GM19463 (cell line): Measurements from ENCODE around the gene LHX4.

Experiments
- ATAC-seq: cut with Tn5 transposase; IDR thresholded peaks from one replicate; pipeline ENCODE4 v1.9.1; 2021; ENCODE audit warnings: mild to moderate bottlenecking, moderate library complexity; ENCODE audit not compliant: unreplicated experiment

Gene LHX4

DNA sequence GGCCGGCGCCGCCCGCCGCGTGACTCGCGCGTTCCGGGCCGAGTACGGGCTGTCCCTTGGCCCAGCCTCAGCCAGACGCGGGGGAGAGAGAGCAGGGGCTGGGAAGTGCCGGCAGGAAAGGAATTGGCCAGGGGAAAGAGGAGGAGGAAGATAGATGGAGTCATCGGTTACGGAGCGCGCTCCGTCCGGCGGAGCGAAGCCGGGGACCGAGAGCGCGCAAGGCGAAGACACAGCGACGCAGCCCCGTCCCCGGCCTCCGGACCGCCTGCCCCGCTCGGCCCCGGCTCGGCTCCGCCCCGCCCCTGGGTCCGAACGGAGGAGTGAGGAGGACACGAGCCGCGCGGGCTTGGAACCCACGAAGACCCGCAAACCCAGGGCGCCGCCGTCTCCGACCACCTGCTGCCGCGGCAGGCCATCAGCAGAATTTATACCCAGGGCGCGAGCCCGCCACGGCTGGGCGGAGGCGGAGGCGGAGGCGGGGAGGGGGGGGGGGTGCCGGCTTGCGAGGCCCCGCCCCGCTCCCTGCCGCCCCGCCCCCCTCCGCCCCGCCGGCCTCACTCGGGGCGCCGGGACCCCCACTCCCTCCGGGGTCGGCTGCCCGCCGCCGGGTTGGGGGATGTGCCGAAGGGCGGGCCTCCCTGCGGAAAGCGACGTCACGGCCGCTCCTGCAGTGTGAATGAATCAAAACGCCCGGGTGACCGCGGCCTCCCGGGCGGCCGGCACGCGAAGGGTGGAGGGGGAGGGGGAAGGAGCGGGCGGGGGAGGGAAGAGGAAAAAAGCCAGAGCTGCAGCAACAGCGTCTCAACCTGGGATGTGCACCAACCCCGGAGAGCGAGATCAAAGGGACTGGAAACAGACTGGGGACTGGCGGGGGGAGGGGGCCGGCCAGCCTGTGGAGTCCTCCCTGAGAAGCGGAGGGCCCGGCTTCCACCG lies at the start of gene LHX4:
LHX4 (plus strand) TSS at position 782 of the 933 bp plus-strand sequence. CDS start 266 bp downstream, outside the sequence.
- ATAC-seq = peak; percentile 43

DNA sequence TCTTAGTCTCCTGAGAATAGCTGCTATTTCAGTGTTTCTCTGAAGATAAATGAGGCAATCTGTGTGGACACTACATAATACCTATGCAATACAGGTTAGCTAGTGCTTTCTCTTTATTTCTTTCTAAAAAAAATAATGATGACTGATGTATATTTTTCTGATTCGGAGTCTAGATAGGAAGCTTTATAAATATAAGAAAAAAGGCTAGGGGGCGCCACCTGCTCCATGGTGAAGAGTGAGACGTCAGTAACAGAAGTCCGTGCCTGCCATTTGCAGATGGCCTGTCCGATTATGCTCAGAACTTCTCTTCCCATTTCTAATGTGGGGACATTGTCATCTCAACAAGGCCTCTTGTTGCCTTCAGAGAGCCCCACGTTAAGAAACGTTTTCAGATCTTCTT lies 49.0 kb upstream of the LHX4 start:
- ATAC-seq = no peak

DNA sequence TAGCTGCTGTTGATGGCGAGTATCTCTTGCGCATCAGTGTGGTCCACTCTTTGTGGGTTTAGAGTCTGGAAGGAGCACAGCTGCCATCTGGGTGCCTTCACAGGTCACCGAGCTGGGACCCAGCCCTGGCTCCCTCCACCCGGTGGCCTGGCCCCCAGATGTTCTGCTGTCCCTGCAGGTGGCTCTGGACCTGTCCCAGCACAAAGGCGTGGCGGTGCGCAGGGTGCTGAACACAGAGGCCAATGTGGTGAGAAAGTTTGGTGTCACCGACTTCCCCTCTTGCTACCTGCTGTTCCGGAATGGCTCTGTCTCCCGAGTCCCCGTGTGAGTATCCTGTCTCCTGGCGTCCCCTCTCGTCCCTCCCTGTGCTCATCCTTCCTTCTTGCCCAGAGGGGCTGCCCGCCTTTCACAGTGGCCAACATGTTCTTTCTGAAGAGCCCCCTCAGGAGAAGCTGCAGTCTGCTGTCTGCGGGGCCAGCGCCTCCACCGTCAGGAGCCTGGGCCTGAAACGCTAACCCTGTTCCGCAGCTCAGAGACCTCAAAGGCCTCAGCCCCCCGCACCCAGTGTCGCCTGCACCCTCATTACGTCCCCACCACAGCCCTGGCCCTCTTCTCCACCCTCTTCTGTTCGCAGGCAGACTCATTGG lies 47.9 kb upstream of the LHX4 start:
- no peak for ATAC-seq

DNA sequence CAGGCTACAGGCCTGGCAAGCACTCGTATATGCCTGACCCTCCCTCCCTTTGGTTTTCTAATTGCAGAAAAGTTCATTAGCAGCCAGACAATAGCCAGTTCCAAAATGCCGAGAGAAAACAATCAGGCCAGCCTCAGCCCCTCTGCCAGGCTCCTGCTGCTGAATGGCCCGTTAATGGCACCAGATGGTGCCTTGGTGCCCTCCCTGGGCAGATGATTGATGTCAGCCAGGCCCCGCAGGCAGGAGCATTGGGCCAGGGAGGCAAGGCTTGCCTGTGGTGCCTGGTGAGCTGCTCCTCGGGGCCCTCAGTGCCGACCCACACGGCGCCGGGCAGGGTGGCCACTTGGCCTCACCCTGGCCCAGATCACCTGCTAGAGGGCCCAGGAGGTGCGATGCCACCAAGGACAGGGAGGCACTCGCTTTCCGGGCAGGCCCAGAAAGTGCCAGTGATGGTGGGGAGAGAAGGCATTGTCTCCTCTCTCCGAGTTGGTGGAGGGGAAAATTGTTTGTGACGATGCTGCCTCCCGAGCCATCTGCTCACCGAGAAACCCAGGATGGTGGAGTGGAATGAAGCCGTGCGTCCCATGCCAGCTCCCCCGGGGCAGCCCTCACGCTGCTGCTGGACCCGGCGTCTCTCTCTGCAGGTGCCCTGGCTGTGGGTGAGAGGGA lies 47.3 kb upstream of the LHX4 start:
- ATAC-seq = no peak

DNA sequence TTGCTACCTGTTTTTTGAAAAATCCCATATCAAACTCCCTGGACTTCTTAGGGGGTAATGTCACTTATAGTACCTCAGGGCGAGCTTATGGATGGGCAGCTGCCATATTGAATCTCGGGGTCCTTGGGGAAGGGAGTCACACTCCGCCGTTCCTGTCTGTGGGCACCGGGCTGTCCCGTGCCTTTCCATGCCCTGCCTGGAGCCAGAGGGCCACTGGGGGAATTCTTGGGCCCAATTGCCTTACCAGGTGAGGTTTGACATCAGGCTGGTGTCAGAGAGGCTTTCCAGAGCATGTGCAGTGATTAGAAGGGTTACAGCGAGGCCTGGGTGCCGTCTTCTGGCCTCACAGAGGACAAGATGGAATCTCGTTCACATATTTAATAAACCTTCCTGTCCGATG lies 46.6 kb upstream of the LHX4 start:
- ATAC-seq = no peak

DNA sequence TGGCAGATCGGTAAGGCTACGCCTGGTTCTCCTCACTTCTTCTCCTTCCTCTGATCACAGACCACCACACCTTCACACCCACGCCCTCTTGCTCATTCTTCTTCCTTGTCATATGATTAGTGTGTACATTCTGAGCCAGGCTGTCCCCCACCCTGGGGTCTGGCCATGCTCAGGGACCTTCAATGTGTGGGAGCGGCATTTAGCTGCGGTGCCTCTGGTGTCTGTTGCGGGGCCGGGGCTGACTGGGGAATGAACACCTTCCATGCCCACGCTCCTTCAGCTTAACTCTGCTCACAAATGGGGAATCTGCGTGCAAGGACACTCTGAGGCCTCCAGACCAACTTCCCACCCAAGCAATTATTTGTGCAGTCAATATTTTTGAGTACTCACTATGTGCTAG lies 46.0 kb upstream of the LHX4 start:
- no peak for ATAC-seq

DNA sequence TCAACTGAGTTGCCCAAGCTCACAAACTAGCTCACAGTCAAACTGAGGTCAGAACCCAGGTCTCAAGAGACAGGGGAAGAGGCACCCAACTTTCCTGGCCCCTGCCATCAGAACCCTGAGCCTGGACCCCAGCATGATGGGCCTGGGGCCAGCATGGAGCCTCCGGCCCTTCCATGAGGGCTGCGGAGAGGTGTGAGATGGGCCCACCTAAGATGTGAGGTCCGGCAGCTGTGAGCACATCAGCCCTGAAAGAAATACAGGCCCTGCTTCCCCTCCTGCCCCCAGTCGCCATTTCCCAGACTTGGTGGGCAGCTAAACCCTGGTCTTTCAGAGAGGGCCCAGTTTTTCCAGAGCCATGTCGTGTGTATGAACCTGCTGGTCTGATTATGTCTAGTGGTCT lies 44.8 kb upstream of the LHX4 start:
- ATAC-seq = no peak

DNA sequence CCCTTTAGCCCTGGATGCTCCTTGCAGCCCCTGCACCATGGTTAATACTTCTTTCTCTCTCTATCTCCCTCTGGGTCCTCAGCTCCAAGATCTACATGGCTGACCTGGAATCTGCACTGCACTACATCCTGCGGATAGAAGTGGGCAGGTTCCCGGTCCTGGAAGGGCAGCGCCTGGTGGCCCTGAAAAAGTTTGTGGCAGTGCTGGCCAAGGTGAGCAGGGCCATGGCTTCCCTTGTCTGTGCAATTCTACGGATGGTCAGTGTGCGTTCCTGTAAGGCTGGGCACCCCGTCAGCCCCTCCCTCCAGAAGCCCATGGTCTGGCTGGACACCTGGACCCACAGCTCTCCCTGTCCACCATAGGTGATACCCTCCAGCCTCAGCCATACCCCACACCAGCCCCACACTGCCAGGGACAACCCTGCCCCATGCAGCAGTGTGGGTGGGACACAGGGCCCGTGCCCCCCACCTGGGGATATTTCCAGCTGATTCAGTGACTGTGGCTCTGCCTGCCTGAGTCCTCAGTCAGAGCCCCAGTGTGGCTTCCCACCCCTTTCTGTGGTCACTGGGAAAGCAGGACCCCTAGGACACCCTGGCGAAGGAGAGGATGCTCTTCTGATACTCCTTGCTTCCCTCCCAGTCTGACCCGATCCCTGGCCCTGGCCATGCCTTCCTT lies 44.0 kb upstream of the LHX4 start:
- ATAC-seq = no peak

DNA sequence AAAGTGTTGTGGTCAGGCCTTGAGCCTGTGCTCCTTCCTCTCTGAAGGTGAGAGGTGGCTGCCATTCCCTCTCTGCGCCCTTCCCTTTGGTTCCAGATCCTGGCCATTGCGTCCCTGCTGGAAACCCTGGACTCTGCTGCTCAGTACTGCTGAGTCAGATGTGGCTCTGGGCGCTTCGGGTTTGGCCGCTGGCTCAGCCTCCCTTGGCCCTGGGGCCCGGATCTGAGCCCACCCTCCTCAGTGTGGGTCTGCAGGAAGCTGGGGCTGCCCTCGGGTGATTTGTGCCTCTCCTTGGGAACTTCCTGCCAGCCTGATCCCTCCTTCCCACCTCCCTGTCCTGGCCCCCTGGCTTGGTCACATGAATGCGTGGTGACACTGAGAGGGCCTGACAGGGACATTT lies 43.2 kb upstream of the LHX4 start:
- no peak for ATAC-seq

DNA sequence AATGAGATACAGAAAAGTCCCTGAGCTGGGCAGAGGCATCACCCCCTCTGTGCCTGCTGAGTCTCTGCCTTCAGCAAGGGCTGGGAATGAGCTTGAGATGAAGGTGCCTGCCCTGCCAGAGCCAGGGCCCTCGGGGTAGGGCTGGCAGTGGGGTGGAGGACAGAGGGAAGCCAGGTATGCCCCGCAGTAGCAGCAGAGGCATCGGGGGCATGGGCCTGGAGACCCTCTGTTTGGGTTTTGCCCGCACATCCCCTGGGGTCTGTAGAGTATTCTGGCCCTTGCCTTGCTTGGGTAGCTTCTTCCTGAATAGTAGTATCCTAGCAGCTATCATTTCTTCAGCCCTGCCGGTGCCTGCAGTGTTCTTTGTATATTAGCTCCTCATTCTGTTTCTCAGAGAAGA lies 42.4 kb upstream of the LHX4 start:
- ATAC-seq = no peak

DNA sequence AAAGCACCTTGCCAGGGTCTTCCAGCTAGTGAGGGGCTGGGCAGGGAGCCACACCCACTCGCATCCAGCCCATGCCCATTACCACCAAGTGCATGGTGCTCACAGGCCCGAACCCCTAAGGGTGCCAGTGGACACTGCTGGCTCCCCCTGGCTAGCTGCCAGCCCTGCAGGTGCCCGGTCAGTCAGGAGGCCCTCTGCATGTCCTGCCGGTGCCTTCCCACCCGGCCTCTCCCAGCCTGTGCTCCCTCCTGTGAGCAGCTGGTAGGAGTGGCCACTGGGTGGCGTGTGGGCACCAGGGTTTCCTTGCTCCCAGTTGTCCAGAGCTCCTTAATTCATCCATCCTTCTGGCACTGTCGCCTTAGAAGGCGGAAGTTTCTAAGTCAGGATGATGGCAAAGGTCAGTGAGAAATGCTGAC lies 42.0 kb upstream of the LHX4 start:
- no peak for ATAC-seq

DNA sequence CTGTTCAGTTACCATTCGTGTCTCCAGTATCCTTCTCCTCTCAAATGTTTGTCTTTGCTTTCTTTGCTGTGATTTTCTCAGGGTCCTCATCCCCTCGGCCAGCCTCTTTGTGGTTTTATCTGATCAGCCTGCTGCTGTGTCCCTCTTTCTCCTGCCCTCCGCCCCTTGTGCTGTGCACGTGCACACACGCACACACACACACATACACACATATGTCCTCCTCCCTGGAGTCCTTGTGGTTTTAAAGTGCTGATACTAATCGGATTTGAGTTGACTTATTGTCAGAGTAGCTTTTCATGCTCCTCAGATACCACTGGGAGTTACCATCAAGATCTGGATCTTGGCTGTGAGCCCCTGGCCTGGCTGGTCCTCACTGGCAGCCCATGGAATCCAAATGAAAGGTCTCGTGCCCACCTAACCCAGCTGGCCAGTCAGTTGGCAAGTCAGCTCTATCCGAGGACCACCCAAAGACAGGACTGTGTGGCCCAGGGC lies 41.3 kb upstream of the LHX4 start:
- no peak for ATAC-seq

DNA sequence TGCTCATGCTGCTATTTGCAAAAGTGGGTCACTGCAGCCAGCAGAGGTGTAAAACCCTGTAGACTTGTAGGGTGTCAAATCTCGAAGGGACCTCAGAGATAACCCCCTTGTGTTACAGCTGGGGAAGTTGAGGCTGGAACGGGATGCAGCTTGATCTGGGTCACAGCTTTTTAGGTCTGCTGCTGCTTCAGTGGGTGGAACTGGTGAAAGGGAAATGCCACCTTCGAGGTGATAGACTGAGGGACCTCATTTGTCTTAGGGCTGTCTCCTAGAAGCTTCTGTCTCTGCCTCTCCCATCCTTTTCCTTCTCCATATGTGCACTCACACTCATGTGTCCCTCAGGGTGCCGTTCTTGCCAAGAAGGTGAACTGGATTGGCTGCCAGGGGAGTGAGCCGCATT lies 40.0 kb upstream of the LHX4 start:
- ATAC-seq = no peak

DNA sequence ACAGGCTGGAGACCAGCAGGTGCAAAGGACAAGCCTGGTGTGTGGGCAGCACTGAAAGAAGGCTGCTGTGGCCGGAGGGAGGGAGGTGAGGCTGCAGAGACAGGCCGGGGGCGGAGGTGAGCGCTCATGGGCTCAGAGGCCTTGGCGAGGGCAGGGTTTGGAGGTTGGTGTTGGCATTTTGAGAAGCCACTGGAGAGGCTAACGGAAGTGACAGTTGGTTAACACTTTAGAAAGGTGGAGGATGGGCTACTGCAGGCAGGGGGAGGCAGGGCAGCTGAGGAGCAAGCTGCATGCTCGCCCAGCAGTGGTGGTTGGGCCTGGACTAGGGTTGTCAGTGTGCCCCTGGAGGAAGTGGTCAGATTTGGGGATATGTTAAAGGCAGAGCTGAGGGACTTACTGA lies 37.9 kb upstream of the LHX4 start:
- ATAC-seq = no peak

DNA sequence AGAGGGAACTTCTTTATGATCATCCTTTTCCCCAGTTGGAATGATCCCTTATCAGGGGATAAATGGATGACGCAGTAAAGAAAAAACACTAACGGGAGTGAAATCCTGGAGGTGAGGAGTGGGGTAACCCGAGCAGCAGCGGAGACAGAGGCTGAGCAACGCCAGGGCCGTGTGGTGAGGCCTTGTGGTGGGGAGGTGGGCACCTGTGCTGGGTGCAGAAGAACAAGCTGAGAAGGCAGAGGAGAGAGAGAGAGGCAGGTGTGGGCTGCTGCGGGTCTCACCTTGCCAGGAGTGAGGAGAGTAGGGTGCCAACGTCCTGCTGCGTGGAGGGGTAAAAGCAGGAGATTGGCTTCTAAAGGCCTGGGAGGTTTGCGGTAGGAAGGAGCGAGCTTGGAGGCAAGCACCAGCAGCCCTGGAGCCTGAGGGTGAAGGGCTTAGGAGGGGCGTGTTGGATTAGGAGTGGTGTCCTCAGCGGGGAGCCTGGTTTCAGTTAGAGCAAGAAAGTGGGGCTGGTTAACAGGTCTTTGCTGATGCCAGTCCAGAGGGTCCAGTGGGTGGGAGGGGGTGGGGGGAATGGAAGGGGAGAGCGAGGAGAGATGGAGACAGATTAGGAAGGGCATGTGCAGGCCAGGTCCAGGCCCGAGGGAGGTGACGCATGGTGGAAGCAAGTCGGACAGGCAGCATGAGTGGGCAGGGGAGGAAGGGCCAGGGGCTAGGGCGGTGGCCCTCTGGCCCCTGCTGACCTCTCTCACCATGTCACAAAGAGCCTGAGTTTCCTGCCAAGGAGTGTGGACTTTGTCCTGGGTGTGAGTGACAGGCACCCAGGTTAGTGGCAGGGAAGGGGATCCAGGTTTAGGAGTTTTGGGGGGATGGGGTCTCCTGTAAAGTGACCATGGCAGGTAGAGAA lies 36.7 kb upstream of the LHX4 start:
- ATAC-seq = no peak

DNA sequence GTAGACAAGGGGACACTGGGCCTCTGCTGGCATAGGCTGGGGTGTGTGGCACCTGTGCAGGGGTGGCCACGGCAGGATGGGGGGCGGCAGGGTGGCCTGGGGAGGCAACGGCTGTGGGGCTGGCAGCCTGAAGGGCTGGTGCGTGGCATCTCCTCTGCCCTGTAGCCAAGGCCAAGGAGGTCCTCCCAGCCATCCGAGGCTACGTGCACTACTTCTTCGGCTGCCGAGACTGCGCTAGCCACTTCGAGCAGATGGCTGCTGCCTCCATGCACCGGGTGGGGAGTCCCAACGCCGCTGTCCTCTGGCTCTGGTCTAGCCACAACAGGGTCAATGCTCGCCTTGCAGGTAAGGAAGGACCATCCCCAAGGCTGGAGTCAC lies 36.0 kb upstream of the LHX4 start:
- ATAC-seq = no peak

DNA sequence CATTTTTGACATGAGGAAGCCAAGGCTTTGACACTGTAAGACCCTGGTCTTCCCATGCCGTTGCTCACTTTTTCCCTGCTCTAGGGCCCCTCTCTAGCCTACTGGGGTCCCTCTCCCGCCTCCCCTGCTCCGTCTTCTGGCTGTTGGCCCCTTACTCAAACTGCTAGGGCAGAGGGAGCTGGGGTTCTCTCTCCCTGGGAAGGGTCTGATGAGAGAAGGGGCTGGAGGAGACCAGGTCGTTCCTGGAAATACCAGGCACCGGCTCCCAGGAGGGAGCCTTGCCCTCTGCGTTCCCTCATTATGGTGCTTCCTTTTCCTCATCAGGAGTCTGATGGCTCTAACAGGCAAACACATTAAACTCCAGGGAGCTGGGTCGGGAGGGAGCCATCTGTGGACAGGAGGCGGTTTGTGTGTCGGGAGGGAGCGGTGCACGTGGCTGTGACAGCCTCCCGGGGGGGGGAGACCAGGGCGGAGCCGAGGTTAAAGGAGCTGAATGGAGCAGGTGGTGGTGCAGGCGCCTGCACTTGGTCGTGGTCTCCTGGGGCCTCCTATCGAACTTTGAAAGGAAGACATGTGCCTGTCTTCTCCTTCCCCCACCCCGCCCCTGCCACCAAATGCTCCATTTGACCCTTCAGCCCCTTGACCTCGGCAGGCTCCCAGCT lies 35.4 kb upstream of the LHX4 start:
- ATAC-seq = no peak

DNA sequence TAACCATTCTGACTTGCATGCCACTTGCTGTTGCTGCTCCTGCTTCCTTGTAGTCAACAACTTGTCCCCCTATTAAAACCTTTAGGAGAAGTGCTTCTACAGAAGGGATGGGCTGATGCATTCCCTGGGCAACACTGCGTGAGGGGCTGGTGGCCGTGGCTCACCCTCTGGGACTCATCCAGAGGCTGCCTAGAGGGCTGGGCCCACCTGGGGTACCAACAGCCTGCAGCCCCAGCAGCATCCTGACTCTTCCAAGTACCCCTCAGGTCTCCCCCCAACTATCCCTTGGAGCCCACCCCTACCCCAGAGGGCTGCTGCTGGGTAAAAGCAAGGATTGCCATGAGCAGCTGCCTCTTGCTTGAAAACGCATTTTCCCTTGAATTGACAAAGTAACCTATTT lies 34.7 kb upstream of the LHX4 start:
- ATAC-seq = no peak

DNA sequence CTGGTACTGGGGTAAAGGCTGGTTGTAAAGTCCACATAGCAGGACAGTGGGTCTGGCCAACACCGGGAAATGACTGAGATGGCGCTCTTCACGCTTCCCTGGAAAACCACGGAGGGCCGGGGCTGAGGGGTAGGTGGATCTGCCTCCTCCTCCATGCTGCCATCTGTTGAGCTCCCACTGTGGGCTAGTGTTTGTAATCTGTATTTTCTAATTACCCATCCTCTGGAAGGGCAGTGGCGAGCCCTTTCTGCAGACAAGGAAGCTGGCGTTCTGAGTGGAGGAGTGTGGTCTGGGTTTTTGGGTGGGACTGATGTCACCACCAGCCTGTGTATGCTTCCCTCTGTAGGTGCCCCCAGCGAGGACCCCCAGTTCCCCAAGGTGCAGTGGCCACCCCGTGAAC lies 34.1 kb upstream of the LHX4 start:
- ATAC-seq = no peak
